ENCODE results near the gene GSE1. TPM values are rescaled to one million over a fixed set of nuclear protein-coding genes. Genes with fewer than 3 reads are reported as not detected.

Gene GSE1
- polyA plus RNA-seq, 6 donors from 2014 or later: 1.00 to 8.3 (median 3.9) TPM

DNA sequence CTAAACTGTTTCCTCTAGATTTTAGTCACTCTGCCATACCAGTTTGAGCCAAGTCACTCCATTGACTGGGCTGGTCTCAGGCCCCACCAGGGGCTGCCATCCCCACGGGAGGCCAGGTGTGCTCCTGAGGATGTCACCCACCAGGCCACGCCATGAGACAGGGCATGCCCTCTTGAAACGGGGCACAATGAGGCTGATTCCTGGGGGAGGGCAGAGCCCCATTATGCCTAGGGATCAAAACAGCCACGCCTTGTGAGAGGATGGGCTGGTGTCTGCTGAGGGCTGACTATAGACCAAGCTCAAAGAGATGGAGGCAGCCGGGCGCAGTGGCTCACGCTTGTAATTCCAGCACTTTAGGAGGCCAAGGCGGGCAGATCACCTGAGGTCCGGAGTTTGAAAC lies 54.1 kb downstream of the GSE1 start:
- no peak for ATAC-seq (ENCODE audit: low read depth in 2 of 2)
- Mint-ChIP-seq H3K27ac (peak overlapping the region in 1 of 6 donors; percentile 66), H3K4me3 (no peak overlapping the region), H3K36me3 (peaks cover 8 to 28% of the 10 kb centered on the region in 2 donors), H3K9me3 (no peaks in the 10 kb centered on the region), H3K4me1 (peaks cover 0 to 7% (median 0%) of the 10 kb centered on the region in 3 donors), H3K27me3 (no peaks in the 10 kb centered on the region)
- DNase-seq: no peak

GRCh38 chr16:85667841-85668413 lies 54.8 kb downstream of the GSE1 start:
- Mint-ChIP-seq H3K27me3 (no peaks in the 10 kb centered on the region), H3K27ac (no peak overlapping the region), H3K4me3 (no peak overlapping the region), H3K36me3 (peaks cover 8 to 28% of the 10 kb centered on the region in 2 donors), H3K4me1 (peaks cover 0 to 7% (median 0%) of the 10 kb centered on the region in 3 donors), H3K9me3 (no peaks in the 10 kb centered on the region)
- ATAC-seq (ENCODE audit: low read depth in 2 of 2) (no peak), DNase-seq (no peak)

GRCh38 chr16:85668676-85669424 lies 55.7 kb downstream of the GSE1 start:
- H3K4me3 Mint-ChIP-seq: no peak overlapping the region
- H3K9me3 Mint-ChIP-seq: no peaks in the 10 kb centered on the region
- H3K27me3 Mint-ChIP-seq: no peaks in the 10 kb centered on the region
- ATAC-seq (ENCODE audit: low read depth in 2 of 2): no peak
- H3K27ac Mint-ChIP-seq: peak overlapping the region in 1 of 6 donors; percentile 42
- DNase-seq: no peak
- H3K4me1 Mint-ChIP-seq: peaks cover 0 to 7% (median 0%) of the 10 kb centered on the region in 3 donors
- peaks cover 8 to 29% of the 10 kb centered on the region in 2 donors for H3K36me3 Mint-ChIP-seq

DNA sequence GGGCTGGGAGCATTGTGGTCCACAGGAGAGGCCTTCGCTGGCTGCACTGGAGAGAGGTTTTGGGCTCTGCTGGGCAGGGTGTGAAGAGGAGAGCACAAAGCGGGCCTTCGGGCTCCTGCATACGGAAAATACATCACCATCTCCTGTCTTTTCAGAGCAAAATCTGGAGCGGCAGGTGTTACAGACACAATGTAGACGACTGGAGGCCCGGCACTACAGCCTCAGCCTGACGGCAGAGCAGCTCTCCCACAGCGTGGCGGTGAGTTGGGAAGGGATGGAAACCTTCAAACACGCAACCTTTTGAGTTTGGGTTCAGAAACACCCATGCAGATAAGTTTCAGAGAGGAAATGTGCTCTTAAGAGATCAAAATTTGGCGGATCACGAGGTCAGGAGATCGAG lies 57.7 kb downstream of the GSE1 start:
- peaks cover 9 to 38% of the 10 kb centered on the region in 2 donors for H3K36me3 Mint-ChIP-seq
- H3K27me3 Mint-ChIP-seq: no peaks in the 10 kb centered on the region
- peak overlapping the region in 1 of 6 donors; percentile 39 for H3K27ac Mint-ChIP-seq
- peak overlapping the region in 1 of 8 donors; percentile 61 for H3K4me3 Mint-ChIP-seq
- ATAC-seq (ENCODE audit: low read depth in 2 of 2): no peak
- H3K4me1 Mint-ChIP-seq: peaks cover 0 to 6% (median 0%) of the 10 kb centered on the region in 3 donors
- H3K9me3 Mint-ChIP-seq: no peaks in the 10 kb centered on the region
- no peak for DNase-seq

- H3K27ac Mint-ChIP-seq: peak overlapping the region in 3 of 6 donors; percentile 42 to 83 (median 71)
- peaks cover 9 to 29% of the 10 kb centered on the region in 2 donors for H3K36me3 Mint-ChIP-seq
- H3K4me1 Mint-ChIP-seq: peaks cover 0 to 4% (median 0%) of the 10 kb centered on the region in 3 donors
- DNase-seq: no peak
- no peaks in the 10 kb centered on the region for H3K27me3 Mint-ChIP-seq
- no peaks in the 10 kb centered on the region for H3K9me3 Mint-ChIP-seq
- H3K4me3 Mint-ChIP-seq: no peak overlapping the region
- ATAC-seq (ENCODE audit: low read depth in 2 of 2): no peak
Measured at GRCh38 chr16:85673529-85674417, 60.7 kb downstream of the GSE1 start.

- no peaks in the 10 kb centered on the region for H3K9me3 Mint-ChIP-seq
- H3K27ac Mint-ChIP-seq: peak overlapping the region in 4 of 6 donors; percentile 63 to 83 (median 74)
- ATAC-seq (ENCODE audit: low read depth in 2 of 2) (no peak), DNase-seq (no peak)
- H3K4me1 Mint-ChIP-seq: peaks cover 0 to 4% (median 0%) of the 10 kb centered on the region in 3 donors
- H3K36me3 Mint-ChIP-seq: peaks cover 9 to 26% of the 10 kb centered on the region in 2 donors
- no peak overlapping the region for H3K4me3 Mint-ChIP-seq
- no peaks in the 10 kb centered on the region for H3K27me3 Mint-ChIP-seq
Measured at GRCh38 chr16:85674418-85674755, 61.3 kb downstream of the GSE1 start.

- DNase-seq: no peak
- no peak for ATAC-seq (ENCODE audit: low read depth in 2 of 2)
- peaks cover 9 to 22% of the 10 kb centered on the region in 2 donors for H3K36me3 Mint-ChIP-seq
- peak overlapping the region; percentile 2 to 91 (median 54) for H3K27ac Mint-ChIP-seq
- no peaks in the 10 kb centered on the region for H3K27me3 Mint-ChIP-seq
- peaks cover 2 to 7% (median 4%) of the 10 kb centered on the region in 3 donors for H3K4me1 Mint-ChIP-seq
- no peaks in the 10 kb centered on the region for H3K9me3 Mint-ChIP-seq
- H3K4me3 Mint-ChIP-seq: no peak overlapping the region
Measured at GRCh38 chr16:85674828-85675227, 61.7 kb downstream of the GSE1 start.

DNA sequence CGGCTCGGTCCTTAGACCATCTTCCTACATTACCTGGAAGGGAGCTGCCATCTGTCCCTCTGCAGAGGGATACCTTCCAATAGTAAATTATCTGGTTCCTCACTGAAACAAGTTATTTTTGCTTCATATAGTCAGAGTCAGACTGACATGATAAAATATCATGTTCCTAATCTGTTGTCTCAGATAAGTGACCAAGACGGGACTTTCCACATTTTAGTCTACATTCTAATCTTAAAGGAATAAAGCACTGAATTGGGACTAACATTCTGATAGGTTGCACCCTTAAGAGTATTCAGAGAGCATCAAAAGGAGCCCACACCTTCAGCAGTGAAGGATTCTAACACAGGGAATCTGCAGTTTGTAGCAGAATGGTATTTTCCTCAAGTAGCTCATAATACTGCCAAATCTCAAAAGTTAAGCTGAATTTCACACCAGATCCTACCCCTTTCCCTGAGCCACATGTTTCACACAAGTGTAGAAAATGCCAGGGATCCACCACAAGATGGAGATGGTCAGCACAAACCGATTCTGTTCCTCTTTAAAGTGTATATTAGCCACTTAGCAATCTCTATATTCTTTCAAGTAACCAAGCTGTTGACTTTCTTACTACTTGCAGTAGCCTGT lies 62.2 kb downstream of the GSE1 start:
- ATAC-seq (ENCODE audit: low read depth in 2 of 2) (peak in 1 of 2 donors; percentile 30), DNase-seq (no peak)
- Mint-ChIP-seq H3K27ac (peak overlapping the region in 2 of 6 donors; percentile 75 to 77), H3K27me3 (no peaks in the 10 kb centered on the region), H3K4me3 (no peak overlapping the region), H3K36me3 (peaks cover 9 to 17% of the 10 kb centered on the region in 2 donors), H3K4me1 (peaks cover 7 to 11% (median 9%) of the 10 kb centered on the region in 3 donors), H3K9me3 (no peaks in the 10 kb centered on the region)

DNA sequence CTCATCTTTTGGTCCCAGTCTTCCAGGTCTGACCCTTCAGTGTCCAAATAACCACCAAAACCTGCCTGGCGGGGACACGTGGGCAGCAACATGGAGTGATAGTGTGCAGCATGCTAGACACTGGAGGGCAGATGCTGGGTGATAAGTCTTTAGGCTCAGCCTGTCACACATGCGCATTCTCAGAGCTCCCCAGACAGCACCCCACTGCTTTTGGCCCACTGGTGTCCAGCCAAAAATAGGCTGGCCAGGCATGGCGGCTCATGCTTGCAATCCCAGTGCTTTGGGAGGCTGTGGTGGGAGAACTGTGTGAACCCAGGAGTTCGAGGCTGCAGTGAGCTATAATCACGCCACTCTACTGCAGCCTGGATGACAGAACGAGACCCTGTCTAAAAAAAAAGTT lies 63.3 kb downstream of the GSE1 start:
- Mint-ChIP-seq H3K27ac (peak overlapping the region in 1 of 6 donors; percentile 18), H3K4me3 (peak overlapping the region in 1 of 8 donors; percentile 2), H3K36me3 (peaks cover 9 to 17% of the 10 kb centered on the region in 2 donors), H3K9me3 (no peaks in the 10 kb centered on the region), H3K27me3 (no peaks in the 10 kb centered on the region), H3K4me1 (peaks cover 13 to 17% (median 16%) of the 10 kb centered on the region in 3 donors)
- ATAC-seq (ENCODE audit: low read depth in 2 of 2) (no peak), DNase-seq (no peak)

DNA sequence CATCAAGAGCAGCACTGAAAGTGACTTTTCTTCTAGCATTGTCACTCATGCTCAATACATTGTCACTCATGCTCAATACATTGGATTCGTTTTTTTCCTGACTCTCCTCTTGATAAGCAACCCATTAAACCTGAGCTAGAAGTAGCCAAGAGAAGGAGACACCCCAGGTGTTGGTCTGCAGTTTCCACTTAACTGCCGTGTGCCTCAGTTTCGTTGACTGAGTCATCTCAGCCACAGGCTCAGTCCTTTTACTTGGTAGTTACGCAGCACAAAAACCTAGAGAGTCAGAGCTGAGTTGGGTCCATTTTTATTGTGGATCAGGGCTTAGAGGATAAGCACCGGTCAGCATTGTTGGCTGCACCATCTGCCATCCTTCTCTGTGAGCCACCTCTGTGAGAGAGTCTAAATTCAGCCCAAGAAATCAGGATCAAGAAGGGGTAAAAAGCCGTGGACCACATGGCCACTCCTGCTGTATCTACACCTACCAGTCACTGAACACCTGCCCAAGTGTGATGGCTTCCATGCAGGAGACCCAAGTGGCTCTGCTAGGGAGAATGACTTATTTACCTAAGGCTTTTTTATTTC lies 64.4 kb downstream of the GSE1 start:
- ATAC-seq (ENCODE audit: low read depth in 2 of 2) (no peak), DNase-seq (no peak)
- Mint-ChIP-seq H3K27me3 (no peaks in the 10 kb centered on the region), H3K36me3 (peaks cover 9 to 17% of the 10 kb centered on the region in 2 donors), H3K9me3 (no peaks in the 10 kb centered on the region), H3K27ac (peak overlapping the region in 1 of 6 donors; percentile 21), H3K4me1 (peaks cover 13 to 17% (median 16%) of the 10 kb centered on the region in 3 donors), H3K4me3 (no peak overlapping the region)

- Mint-ChIP-seq H3K4me3 (no peak overlapping the region), H3K27me3 (no peaks in the 10 kb centered on the region), H3K4me1 (peaks cover 13 to 17% (median 16%) of the 10 kb centered on the region in 3 donors), H3K9me3 (no peaks in the 10 kb centered on the region), H3K36me3 (peaks cover 9 to 17% of the 10 kb centered on the region in 2 donors), H3K27ac (peak overlapping the region in 1 of 6 donors; percentile 38)
- DNase-seq: no peak
- ATAC-seq (ENCODE audit: low read depth in 2 of 2): no peak
Measured at GRCh38 chr16:85678016-85678415, 64.9 kb downstream of the GSE1 start.

DNA sequence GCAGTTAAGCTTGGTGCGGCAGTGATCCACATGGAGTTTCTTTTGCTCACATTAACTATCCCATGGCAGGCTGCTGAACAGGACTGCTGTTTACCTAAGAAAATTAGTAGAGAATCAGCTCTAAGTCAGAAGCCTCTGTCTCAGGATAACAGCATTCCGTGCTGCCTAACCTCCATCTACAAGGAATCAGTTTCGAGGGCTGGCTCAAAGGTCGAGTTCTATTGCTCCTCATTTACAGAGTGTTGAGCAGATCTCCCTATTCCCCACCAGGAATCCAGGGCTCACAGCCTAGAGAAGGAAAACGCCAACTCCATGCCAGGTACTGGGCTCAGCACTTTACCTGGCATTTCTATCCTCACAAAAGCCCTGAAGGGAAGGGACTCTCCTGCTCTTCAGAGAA lies 65.7 kb downstream of the GSE1 start:
- Mint-ChIP-seq H3K9me3 (no peaks in the 10 kb centered on the region), H3K4me1 (peaks cover 13 to 19% (median 19%) of the 10 kb centered on the region in 3 donors), H3K36me3 (peaks cover 9 to 17% of the 10 kb centered on the region in 2 donors), H3K27ac (peak overlapping the region in 1 of 6 donors; percentile 40), H3K4me3 (no peak overlapping the region), H3K27me3 (no peaks in the 10 kb centered on the region)
- ATAC-seq (ENCODE audit: low read depth in 2 of 2) (no peak), DNase-seq (no peak)

Data from naive B cell (primary cell).